HPDE6-E6E7 (cell line): ENCODE measurements around the gene ZNF319.

Source experiments
- DNase-seq: peaks from one replicate; pipeline ENCODE4 v3.0.0; 2011; ENCODE audit warnings: missing footprints; ENCODE audit errors: extremely low spot score

Gene ZNF319

GRCh38 chr16:57956270-57956808 is 44.1 kb downstream of the ZNF319 start:
- DNase-seq = no peak

- no peak for DNase-seq
Measured at GRCh38 chr16:57955572-57956188, 44.8 kb downstream of the ZNF319 start.

GRCh38 chr16:57953857-57954256 is 46.6 kb downstream of the ZNF319 start:
- DNase-seq = no peak

- no peak for DNase-seq
Measured at GRCh38 chr16:57952909-57953308, 47.6 kb downstream of the ZNF319 start.

GRCh38 chr16:57951204-57951960 is 49.1 kb downstream of the ZNF319 start:
- no peak for DNase-seq

- DNase-seq = no peak
Measured at GRCh38 chr16:57950382-57950781, 50.1 kb downstream of the ZNF319 start.

- no peak for DNase-seq
Measured at GRCh38 chr16:57949595-57950238, 50.8 kb downstream of the ZNF319 start.

GRCh38 chr16:57949013-57949412 is 51.5 kb downstream of the ZNF319 start:
- no peak for DNase-seq

- DNase-seq = no peak
Measured at GRCh38 chr16:57948027-57948426, 52.4 kb downstream of the ZNF319 start.

GRCh38 chr16:57947261-57947660 is 53.2 kb downstream of the ZNF319 start:
- no peak for DNase-seq

GRCh38 chr16:57946181-57946801 is 54.2 kb downstream of the ZNF319 start:
- no peak for DNase-seq

- no peak for DNase-seq
Measured at GRCh38 chr16:57945740-57946138, 54.7 kb downstream of the ZNF319 start.

GRCh38 chr16:57944970-57945739 is 55.3 kb downstream of the ZNF319 start:
- DNase-seq = no peak
